Measurements from ENCODE around the gene ZNF214.

The ZNF214 gene

DNA sequence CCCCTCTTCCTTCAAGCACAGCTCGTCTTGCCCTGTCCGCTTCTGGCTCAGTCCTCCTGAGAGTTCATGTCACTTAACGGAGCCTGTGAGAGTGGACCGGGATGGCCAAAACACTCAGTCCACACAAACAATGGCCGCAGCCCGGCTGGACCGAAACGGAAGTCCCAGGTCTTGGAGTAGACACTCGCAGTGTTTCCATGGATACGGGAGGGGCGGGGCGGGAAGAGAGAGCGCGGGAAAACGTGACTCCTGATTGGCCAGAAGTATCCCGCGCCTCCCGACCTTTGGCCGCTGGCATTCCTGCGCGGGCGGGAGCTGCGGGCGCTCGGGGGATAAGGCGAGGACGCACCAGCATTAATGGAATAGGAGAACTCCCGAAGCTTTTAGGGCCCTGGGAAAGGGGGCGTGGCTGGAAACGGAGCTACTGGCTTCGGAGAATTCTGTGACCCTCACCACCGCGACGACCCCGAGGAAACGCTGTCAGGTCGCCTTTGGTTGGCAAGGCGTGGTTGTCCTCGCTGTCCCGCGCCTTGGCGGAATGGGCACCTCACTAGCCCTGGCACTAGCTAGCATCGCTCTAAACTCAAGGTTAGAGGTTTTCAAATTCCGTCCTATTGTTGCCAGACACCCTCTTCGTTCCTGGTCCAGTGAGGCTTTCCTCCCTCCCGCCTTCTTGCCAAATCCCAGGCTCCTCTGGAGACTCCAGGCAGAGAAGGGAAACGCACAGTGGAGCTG lies at the start of gene ZNF214, which contains the start of gene NLRP14:
ZNF214 (minus strand) TSS at position 164 of the 735 bp plus-strand sequence. CDS start 17,511 bp downstream, outside the sequence.
NLRP14 (plus strand) TSS at position 297 of the 735 bp plus-strand sequence. CDS start 18,108 bp downstream, outside the sequence.
- peak; percentile 95 for DNase-seq

DNA sequence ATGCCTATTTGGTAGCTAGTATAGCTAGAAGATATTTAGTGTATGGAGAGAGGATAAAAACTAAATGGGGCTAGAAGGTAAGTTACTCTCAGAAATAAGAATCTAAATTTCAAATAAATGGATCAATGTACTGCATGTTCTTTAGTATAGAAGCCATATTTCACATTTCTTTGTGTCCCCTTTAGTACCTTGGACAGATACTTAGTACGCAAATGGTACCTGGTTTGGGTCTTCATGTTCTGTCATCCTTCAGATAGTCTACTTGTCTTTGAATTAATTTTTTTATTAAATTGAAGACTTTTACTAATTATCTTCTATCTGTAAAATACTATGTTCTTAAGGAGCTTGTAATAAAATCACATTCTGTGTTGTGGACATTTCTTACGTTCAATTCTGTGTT lies 42.4 kb upstream of the ZNF214 start:
- no peak for DNase-seq

DNA sequence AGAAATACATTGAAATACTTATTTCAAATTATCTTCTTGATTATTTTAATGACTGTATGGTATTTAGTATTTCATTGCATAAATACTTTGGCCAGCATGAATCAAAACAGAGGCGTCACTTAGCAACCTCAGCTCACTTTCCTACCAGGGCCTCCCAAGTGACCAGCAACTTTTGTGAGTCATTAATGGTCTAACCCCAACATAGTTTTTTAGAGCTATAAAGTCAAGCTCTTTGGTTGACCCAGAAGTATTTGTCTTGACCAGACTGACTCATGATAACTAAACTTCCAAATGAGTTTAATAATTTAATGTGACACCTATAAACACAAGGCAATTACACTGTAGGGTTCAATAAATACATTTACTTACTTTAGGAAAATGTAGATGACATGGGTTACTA lies 40.7 kb upstream of the ZNF214 start:
- DNase-seq: no peak

DNA sequence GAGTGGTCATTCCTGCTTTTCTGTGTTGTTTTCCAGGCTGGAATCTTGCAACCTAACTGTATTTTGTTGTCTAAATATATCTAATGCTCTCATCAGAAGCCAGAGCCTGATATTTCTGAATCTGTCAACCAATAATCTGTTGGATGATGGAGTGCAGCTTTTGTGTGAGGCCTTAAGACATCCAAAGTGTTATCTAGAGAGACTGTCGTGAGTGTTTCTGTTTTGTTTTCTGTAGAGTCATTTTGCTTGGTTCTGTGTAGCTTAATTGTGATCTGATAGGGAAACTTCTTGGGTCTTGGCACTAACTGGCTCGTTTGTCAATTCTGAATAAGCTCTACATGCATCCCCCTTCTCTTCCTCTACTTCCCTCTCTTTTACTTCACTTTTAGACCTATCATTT lies 37.5 kb upstream of the ZNF214 start:
- DNase-seq: no peak

DNA sequence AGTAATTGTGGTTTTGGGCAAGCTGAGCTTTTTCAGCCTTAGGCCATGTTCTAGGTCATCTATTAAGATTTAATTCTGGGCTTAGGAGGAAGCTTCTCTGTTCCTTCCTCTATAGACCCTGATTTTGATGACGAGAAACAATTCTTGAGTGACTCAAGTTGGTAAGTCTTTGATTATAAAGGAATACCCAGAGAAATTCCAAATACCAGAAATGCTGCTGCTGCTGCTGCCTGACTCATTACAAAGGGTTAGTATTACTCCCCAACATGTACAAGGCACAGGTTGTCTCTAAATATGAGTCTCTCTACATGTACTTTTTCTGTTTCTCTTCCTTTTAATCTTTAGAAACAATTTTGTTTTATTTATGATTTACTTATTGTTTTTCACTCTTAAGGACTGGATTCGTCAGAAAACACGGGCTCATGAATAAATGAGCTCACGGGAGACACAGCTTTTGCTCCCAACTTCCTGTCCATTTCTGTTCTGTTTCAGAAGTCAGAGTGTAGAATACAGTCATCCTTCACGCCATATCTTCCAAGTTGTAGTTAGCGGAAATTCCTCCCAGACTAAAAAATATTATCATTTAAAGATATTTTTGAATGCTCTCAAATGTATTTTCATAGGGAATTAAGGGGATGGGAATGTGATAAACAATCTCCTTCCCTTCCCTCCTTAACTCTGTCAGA lies 36.8 kb upstream of the ZNF214 start:
- no peak for DNase-seq

DNA sequence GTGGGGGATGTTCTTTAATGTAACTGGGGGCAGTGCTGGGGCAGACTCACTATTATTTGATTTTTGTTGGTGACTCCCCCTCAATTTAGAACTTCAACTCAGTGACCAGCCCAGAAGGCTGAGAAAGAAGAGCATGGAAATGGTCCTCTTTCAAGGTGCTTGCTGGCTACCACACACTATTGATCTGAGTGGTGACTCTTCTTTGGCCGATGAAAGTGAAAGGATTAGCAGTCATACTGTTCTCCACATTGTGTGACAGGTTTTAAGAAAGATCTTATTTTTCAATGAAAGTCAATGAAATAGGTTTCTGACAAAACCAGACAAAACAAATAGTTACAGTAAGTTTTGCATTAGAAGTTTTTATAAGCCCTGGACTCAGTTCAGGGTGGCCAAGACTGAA lies 30.0 kb upstream of the ZNF214 start:
- no peak for DNase-seq

DNA sequence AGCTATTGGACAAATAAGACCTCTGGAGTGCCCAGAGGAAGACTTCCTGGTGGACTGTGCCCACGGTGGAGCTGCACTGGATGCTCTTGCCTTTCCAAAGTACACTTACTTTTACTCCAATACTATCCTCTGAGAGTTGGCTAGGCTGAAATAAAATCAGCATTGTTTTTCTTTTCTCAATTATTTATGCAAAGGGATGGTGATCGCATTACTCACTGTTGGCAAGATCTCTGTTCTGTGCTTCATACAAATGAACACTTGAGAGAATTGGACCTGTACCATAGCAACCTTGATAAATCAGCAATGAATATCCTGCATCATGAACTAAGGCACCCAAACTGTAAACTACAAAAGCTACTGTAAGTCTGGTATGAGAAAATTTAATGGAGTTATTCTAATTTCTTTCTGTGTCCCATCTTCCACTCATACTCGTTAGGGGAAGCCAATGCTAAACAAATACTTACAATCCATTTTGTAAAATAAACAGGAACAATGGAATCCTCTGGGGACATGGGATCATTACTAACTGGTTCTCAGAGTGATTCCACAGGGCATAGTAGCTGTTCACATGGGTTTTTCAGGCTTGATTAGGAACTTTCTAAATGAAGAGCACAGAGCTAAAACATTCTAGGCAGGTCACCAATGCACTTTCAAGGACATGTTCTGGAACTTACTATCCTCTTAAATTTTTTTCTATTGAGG lies 26.5 kb upstream of the ZNF214 start:
- DNase-seq: no peak

DNA sequence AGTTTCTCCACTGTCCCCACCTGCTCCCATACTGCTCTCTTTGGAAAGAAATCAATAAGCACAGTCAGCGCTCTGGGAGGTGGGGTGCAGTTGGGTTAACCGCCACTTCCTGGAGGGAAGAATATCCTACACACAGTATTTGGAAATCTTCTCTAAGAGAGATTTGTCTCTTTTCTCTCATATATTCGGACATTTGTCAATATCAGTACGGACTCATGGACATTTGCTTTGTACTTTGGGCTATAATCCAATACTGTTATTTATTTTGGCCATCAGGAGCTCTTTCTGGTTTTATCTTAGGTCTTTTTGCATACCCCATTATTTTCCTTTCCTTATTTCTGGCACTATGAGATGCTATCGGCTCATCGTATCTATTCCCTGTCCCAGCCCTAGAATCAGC lies 13.9 kb upstream of the ZNF214 start:
- no peak for DNase-seq

DNA sequence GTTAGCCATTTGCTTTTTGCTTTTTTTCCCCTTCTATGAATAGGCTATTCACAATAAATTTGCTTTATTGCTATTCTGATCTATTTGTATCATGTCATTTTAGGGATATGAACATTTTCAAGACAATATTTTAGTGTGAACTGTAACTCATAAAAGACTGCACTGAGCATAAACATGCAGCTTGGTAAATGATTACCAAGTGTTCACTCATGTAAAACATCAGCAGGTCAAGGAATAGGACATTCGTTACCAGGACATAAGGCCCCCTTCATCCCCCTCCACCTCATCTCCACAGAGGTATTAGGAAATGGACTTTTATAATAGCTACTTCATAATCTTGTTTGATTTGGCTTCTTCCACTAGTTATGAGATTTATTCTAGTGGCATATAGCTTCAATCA lies 12.5 kb upstream of the ZNF214 start:
- DNase-seq: no peak

DNA sequence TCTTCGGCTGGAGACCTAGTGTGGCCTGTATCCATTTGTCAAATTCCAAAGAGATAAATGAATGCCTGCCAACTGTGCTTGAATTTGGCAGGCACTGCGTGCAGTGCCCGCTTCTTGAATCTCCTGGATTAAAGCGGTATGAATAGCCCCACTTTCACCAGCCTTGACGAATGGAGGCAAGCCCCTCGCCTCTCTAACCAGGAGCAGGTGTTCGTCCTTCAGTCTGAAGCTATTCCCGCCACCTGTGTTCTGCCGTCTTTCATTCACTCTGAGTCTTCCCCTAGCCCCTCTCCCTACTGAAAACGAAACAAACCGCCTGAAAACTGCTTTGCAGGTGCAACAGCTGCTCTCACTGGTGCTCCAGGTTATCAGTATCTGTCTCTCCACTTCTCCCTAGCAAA lies 11.3 kb upstream of the ZNF214 start:
- DNase-seq: no peak

DNA sequence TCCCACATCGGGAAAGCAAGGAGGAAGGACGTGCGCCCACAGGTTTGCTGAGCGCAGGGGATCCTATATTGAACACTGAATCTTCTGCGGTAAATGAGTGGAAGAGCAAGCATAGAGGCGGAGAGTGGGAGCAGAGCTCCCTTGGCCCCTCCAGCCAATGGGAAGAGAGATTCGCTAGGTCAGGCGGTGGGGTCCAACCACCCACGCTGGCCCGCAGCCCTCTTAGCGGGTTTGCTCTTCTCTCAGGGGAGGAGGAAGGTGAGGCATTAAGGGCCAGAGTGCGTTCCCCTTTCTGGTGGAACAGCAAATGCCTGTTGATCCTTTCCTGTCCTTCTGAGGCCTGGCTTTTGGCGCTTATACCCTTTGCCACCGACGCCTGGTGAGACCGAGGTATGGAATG lies 10.7 kb upstream of the ZNF214 start:
- DNase-seq: no peak

DNA sequence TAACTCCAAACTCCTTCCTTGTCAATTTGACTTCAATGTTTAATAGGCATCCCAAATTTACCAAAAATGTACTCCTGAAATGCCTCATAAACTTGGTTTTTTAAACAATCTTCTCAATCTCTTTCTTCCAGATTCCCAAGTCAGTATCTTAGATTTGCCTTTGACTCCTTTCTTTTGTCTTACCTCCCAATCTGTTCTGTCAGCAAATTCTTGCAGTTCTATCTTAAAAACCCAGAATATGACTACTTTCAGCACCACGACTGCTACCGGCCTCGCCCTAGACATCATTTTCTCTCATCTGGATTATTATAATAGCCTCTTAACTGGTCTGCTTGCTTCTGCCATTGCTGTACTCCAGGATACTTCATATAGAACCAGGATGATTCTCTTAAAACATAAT lies 8.0 kb upstream of the ZNF214 start:
- no peak for DNase-seq

DNA sequence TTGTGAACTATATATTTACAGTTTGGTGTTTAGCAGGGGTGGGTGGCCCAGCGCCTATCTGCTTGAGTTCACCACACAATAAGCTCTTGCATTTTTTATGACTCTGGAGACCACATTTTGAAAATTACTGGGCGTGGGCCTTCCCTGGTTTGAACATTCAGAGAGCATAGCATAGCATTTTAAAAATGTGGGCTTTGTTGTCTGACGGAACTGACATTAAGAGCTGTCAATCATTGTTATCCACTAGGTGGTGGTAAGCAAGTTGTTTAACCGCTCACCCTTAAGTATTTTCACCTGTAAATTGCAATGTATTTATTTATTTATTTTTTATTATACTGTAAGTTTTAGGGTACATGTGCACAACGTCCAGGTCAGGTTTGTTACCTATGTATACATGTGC lies 1.2 kb upstream of the ZNF214 start:
- no peak for DNase-seq

DNA sequence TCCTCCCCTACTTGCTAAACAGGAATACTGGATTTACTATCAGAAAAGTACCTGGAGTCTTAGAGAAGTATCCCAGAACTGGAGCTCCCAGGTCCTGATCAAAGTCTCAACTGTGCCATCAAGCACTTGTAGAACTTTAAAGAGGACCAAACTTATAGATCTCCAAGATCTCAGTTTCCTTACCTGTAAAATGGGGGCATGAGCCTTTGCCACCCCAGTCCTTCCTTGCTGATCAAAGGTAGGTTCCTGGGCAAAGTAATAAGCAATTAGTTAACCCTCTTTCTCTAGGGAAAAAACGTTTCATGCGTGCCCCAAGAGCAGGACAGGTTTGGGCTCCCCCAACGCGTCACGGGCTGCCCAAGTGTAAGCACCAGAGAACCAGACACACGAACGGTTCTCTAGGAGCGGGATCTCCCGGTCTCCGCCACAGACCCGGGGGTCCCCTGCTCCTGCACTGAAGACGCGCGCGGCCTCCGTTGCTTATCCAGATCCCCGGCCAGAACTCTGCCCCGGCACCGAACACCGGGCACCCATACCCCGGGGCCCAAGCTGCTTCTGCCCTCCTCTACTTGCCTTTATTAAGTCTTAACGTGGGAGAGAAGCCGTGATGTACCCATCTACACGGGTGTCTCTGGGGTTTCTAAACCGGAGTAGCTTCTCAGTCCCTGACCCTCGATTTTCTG lies 505 bp downstream of the ZNF214 start:
- no peak for DNase-seq

DNA sequence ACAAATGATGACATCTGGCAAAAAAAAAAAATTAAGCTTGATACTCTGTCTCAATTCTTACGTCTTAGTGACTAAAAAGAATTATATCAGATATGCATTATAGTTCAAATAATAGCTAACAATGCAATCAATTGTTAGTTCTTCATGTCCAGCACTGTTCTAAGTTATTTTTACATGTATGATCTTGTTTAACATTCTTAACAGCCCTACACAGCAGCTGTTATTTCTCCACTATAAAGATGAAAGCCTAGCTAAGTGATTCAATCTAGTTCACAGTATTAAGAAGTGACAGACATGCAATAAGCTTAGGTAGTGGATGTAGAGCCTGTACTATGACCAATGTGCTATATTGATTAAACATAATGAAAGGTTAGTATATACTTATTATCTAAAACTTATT lies 4.1 kb downstream of the ZNF214 start:
- DNase-seq: no peak

DNA sequence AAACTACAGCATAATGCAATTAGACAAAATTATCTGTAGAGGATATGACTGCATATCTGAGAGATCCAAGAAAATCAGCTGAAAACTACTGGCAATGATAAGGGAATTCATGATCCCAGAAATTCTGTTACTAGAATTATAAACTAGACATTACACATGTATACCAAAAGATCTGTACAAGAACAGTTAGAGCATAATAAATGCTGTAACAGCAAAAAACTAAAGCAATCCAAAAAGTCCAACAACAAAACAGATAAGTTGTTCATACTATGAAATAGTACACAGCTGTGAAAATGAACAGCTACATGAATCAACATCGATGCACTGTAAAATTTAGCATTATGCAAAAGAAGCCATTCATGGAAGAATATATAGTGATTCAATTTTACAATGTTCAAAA lies 6.0 kb downstream of the ZNF214 start:
- no peak for DNase-seq

DNA sequence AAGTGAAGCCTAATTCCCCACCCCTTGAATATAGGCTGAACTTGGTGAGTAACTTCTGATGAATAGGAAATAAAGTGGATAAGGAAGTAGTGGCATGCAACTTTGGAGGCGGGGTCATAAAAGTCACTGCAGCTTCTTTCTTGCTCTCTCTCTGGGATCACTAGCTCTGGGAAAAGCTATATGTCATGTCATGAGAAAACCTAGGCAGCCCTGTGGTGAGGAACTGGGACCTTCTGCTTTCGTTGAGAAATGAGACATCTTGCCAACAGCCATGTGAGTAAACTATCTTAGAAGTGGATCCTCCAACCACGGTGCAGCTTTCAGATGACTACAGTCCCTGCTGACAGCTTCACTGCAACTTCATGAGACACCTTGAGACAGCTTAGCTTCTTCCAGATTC lies 15.7 kb downstream of the ZNF214 start:
- DNase-seq: no peak

DNA sequence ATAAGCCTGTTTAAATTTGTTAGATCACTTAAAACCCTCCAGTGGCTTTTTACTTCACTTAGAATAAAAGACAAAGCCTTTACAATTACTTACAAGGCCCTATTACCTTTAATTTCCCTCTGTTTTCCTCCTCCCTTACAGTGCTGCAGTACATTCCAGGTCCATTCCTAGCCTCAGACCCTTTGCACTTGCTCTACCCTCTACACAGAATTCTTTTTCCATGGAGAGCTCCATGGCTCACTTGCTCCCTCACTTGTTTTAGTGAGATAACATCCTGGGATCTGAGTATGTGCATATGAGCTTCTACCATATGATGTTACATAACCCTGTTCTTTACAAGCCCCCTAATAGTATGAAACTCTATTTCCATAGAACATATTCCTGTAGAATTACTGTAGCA lies 24.4 kb downstream of the ZNF214 start:
- DNase-seq: no peak

DNA sequence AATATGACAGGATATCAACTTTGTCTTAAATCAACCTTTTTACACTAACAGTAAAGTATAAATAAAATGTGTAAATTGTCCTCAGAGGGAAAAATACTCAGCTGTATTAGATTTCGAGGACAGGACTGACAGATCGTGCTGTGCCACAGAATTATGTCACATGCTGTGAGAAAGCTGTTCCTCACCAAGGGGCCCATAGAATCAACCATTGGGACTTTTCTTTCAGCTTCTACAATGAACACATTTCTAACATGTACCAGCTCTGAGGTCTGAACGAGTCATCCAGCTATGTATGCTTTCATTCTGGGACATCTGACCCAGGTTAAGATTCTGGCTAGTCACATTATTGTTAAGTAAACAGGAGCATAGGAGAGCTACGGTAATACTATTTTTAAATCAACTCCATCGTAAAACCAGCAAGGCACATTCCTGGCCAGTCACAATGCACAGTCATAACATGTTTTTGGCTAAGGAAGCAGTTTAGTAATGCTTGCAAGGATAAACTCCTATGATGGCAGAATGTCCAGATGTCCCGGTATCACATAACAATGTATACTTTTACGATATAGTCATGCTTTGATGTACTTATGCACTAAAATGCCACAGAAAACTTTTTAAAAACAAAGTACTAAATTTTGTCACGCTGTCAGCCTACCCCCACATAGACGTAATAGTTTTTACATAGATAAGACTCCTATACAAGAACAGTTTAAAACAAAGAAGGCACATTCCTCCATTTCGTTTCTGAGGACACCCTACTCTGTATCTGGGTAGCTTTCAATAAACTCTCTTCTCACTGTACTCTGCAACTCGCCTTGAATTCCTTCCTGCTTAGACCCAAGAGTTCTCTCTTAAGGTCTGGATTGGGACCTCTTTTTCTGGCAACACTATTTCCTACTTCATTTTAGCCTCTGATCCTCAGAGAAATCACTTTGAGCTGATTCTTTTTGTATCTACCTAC lies 27.4 kb downstream of the ZNF214 start:
- no peak for DNase-seq

DNA sequence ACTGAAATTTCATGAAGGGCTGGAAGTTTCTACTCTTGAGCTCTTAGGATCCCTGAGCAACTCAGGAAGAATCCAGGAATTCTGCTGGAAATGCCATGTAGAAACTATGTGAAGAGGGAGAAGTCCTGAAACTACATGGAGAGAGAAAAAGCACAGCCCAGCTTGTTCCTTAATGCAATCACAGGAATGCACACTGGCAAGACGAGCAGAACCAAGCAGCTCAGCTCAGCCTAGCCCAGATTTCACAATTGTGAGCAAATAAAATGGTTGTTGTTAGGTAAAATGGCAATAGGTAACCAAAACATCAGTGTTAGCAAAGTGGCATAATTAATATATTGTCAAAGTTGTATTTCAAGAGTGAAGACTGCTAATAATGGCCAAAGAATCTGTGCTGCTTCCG lies 28.1 kb downstream of the ZNF214 start:
- DNase-seq: no peak

DNA sequence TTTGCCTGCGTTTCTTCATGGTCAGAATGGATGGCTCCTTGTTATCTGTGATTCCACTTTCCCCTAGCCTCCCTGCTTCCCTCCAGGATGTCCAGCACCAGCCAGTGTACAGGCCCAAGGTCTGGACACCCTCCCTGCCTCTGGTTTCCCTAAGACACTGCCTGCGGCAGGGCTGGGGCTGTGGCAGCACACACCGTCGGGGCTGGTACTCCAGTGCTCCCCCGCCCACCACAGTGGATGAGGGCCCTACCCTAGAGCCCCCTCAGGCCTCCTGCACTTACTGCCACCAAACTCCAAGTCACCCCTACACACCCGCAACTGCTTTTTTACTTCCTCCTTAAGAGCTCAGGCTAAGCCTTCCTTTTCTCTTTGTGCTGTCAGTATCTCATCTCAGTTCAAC lies 28.9 kb downstream of the ZNF214 start:
- no peak for DNase-seq

DNA sequence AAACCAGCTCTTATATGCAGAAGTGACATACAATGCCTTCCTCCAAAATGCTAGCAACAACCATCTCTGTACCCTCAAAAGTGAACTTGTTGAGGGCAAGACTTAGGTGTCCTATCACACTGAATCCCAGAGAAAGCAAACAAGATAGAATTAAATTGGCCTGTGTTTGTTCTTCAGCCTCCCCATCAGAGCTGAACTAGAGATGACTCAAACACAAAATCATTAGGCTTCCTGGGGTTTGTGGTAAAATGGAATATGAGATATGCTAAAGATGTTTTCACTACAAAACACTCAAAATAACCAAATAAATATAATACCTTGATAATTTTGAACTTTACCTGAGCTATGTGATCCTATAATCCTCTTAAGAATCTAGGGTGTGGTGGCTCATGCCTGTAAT lies 31.6 kb downstream of the ZNF214 start:
- DNase-seq: no peak
